GM12878 (cell line): Measurements from ENCODE around the gene CYS1.
A peak's percentile ranks its signal among the peaks of the same experiment; 100 is the strongest.

Experiments used
- CTCF ChIP-seq, 3 experiments: IDR thresholded peaks in 2 of 3; conservative IDR thresholded peaks in 1 of 3; 2 replicates each; pipeline ENCODE4 v1.5.1; 2011; ENCODE audit warnings: low read depth in 3 of 3, low read length in 3 of 3, mild to moderate bottlenecking in 3 of 3, control low read depth in 2 of 3, moderate library complexity in 2 of 3, inconsistent platforms in 1 of 3, mixed read lengths in 1 of 3; ENCODE audit not compliant: control insufficient read depth in 2 of 3, insufficient read depth in 1 of 3; ENCODE audit errors: extremely low read depth in 1 of 3
- HDAC2 ChIP-seq: fragments of 200-600 bp; sonication (generic); IDR thresholded peaks from 2 replicates; pipeline ENCODE4 v1.6.1; 2017
- ZNF24 ChIP-seq: fragments of 450-650 bp; IDR thresholded peaks from 2 replicates; pipeline ENCODE4 v1.6.1; 2017; ENCODE audit warnings: antibody characterized with exemption, mild to moderate bottlenecking
- ZNF384 ChIP-seq: IDR thresholded peaks from 2 replicates; pipeline ENCODE4 v1.6.1; 2012; ENCODE audit warnings: low read depth, mild to moderate bottlenecking, low read length, improper control_type of control experiment, borderline replicate concordance
- ZZZ3 ChIP-seq: IDR thresholded peaks from 2 replicates; pipeline ENCODE4 v1.6.1; 2011; ENCODE audit warnings: low read depth; ENCODE audit not compliant: control insufficient read depth, insufficient read length

GRCh38 chr2:10028407-10028987 is 51.7 kb downstream of the CYS1 start:
- TF ChIP-seq ZNF384: no peak
- peak; percentile 13 to 41 (median 31); a peak in 4 of 6 replicates for TF ChIP-seq CTCF (IDR thresholded peaks at IDR 0.05 in 2 of 3, conservative IDR thresholded peaks at IDR 0.05 in 1 of 3; ENCODE audit: control insufficient read depth in 2 of 3, extremely low read depth in 1 of 3, insufficient read depth in 1 of 3, low read depth in 3 of 3, low read length in 3 of 3)
- no peak for TF ChIP-seq HDAC2
- no peak for TF ChIP-seq ZNF24
- no peak for TF ChIP-seq ZZZ3
